SK-N-MC (cell line): Measurements from ENCODE around the gene TRRAP.

Experiments
- EZH2 ChIP-seq: fragments of 200-600 bp; sonication (generic); IDR thresholded peaks from one replicate; pipeline ENCODE4 v1.6.1; 2017; ENCODE audit warnings: antibody characterized with exemption
- FOXP2 ChIP-seq: optimal IDR thresholded peaks from 2 replicates; pipeline ENCODE3; 2011; ENCODE audit warnings: mild to moderate bottlenecking, moderate library complexity; ENCODE audit not compliant: insufficient read depth; ENCODE audit errors: extremely low read length, control extremely low read depth
- POLR2AphosphoS5 ChIP-seq: IDR thresholded peaks from 2 replicates; pipeline ENCODE4 v1.6.1; 2012; ENCODE audit warnings: mild to moderate bottlenecking, low read depth, low read length, borderline replicate concordance

DNA sequence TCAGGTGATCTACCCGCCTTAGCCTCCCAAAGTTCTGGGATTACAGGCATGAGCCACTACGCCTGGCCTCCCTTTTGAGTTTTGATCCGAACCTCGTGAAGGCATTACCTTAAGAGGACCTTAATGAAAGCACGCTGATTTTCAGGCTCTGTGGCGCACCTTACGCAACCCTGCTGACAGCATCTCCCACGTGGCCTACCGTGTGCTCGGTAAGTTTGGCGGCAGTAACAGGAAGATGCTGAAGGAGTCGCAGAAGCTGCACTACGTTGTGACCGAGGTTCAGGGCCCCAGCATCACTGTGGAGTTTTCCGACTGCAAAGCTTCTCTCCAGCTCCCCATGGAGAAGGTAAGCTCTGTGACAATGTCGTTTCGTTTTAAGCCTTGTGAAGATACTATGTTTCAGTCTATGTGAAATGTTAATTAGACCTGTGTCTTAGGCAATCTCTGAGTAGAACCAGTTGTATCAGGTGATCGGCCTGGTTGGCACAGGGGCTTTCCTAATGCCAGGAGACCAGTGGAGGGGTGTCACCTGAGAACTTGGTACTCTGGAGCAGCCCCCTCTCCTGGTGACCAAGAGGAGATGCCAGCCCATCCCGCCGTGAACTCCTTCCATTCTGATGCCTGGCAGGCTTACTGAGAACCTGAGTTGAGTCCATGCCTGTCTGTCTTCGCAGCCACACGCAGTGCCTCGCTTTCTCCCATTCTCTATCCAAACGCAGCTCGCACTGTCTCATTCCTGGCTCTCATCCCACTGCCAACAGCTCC is 43.5 kb downstream of the TRRAP start:
- no peak for TF ChIP-seq POLR2AphosphoS5
- TF ChIP-seq EZH2: no peak
- TF ChIP-seq FOXP2: no peak
